H9 (cell line): ENCODE measurements around the gene RAB25. TPM values are rescaled to one million over a fixed set of nuclear protein-coding genes. Genes with fewer than 3 reads are reported as not detected.

Experiments
- DNase-seq: peaks from one replicate; pipeline ENCODE4 v3.0.0-alpha.2; 2017
- H2AFZ ChIP-seq: one replicate; pipeline ENCODE4 v1.6.1; 2013; ENCODE audit warnings: mild to moderate bottlenecking, low read length, control low read depth, moderate library complexity
- H2AK5ac ChIP-seq: 2 replicates; pipeline ENCODE4 v1.6.1; 2013; ENCODE audit warnings: low read length, control low read depth, mixed read lengths; ENCODE audit not compliant: insufficient read length
- H2BK120ac ChIP-seq: one replicate; pipeline ENCODE4 v1.6.1; 2013; ENCODE audit warnings: low read depth, mild to moderate bottlenecking, low read length, control low read depth, inconsistent platforms; ENCODE audit not compliant: poor library complexity, severe bottlenecking
- H2BK12ac ChIP-seq: 2 replicates; pipeline ENCODE4 v1.6.1; 2013; ENCODE audit warnings: low read length, control low read depth, mixed read lengths, low read depth; ENCODE audit not compliant: insufficient read length
- H2BK15ac ChIP-seq: 2 replicates; pipeline ENCODE4 v1.6.1; 2013; ENCODE audit warnings: low read depth, low read length, control low read depth
- H2BK20ac ChIP-seq: one replicate; pipeline ENCODE4 v1.6.1; 2013; ENCODE audit warnings: low read depth, mild to moderate bottlenecking, low read length, control low read depth, inconsistent platforms; ENCODE audit not compliant: poor library complexity, severe bottlenecking
- H2BK5ac ChIP-seq: 2 replicates; pipeline ENCODE4 v1.6.1; 2013; ENCODE audit warnings: low read length, control low read depth, mixed read lengths; ENCODE audit not compliant: insufficient read length
- H3K14ac ChIP-seq: 2 replicates; pipeline ENCODE4 v1.6.1; 2013; ENCODE audit warnings: low read length, control low read depth; ENCODE audit not compliant: insufficient read depth
- H3K18ac ChIP-seq: 2 replicates; pipeline ENCODE4 v1.6.1; 2013; ENCODE audit warnings: low read depth, mild to moderate bottlenecking, mixed read lengths, low read length, control low read depth; ENCODE audit not compliant: insufficient read length
- H3K23ac ChIP-seq: 2 replicates; pipeline ENCODE4 v1.6.1; 2013; ENCODE audit warnings: low read length, control low read depth, mixed read lengths, low read depth; ENCODE audit not compliant: insufficient read length
- H3K23me2 ChIP-seq: 2 replicates; pipeline ENCODE4 v1.6.1; 2013; ENCODE audit warnings: low read depth, mild to moderate bottlenecking, mixed read lengths, low read length, control low read depth; ENCODE audit not compliant: insufficient read length, poor library complexity, severe bottlenecking
- H3K27ac ChIP-seq: 2 replicates; pipeline ENCODE4 v1.5.1; 2013; ENCODE audit warnings: low read length, control low read depth, mixed read lengths, low read depth; ENCODE audit not compliant: insufficient read length
- H3K27me3 ChIP-seq: 2 replicates; pipeline ENCODE4 v1.6.1; 2013; ENCODE audit warnings: low read length, control low read depth, inconsistent platforms; ENCODE audit not compliant: insufficient read depth
- H3K4ac ChIP-seq: 2 replicates; pipeline ENCODE4 v1.6.1; 2013; ENCODE audit warnings: low read depth, mild to moderate bottlenecking, control low read depth, inconsistent platforms, low read length, moderate library complexity
- H3K4me1 ChIP-seq: 2 replicates; pipeline ENCODE4 v1.6.1; 2013; ENCODE audit warnings: low read length, control low read depth, inconsistent platforms; ENCODE audit not compliant: insufficient read depth
- H3K4me2 ChIP-seq: 2 replicates; pipeline ENCODE4 v1.6.1; 2013; ENCODE audit warnings: low read length, control low read depth, mixed read lengths; ENCODE audit not compliant: insufficient read length, insufficient read depth
- H3K56ac ChIP-seq: 2 replicates; pipeline ENCODE4 v1.6.1; 2013; ENCODE audit warnings: low read depth, mild to moderate bottlenecking, mixed read lengths, low read length, control low read depth; ENCODE audit not compliant: insufficient read length
- H3K79me1 ChIP-seq: 2 replicates; pipeline ENCODE4 v1.6.1; 2013; ENCODE audit warnings: low read depth, mild to moderate bottlenecking, moderate library complexity, low read length, control low read depth, inconsistent platforms; ENCODE audit not compliant: insufficient read depth, poor library complexity, severe bottlenecking
- H3K79me2 ChIP-seq: 2 replicates; pipeline ENCODE4 v1.6.1; 2013; ENCODE audit warnings: low read length, control low read depth, inconsistent platforms; ENCODE audit not compliant: insufficient read depth
- H3K9ac ChIP-seq: 2 replicates; pipeline ENCODE4 v1.6.1; 2013; ENCODE audit warnings: low read length, control low read depth, mixed read lengths; ENCODE audit not compliant: insufficient read length; ENCODE audit errors: extremely low read depth
- H3K9me3 ChIP-seq: one replicate; pipeline ENCODE4 v1.6.1; 2013; ENCODE audit warnings: low read depth, low read length, inconsistent platforms; ENCODE audit not compliant: control insufficient read depth
- H3T11ph ChIP-seq: one replicate; pipeline ENCODE4 v1.6.1; 2013; ENCODE audit warnings: mild to moderate bottlenecking, low read length, control low read depth, inconsistent platforms
- H4K20me1 ChIP-seq: one replicate; pipeline ENCODE4 v1.6.1; 2013; ENCODE audit not compliant: control insufficient read depth, insufficient read length, insufficient read depth
- H4K5ac ChIP-seq: 2 replicates; pipeline ENCODE4 v1.6.1; 2013; ENCODE audit warnings: low read depth, mild to moderate bottlenecking, mixed read lengths, low read length, control low read depth; ENCODE audit not compliant: insufficient read length
- H4K8ac ChIP-seq: replicated peaks from 2 replicates; pipeline ENCODE4 v1.6.1; 2013; ENCODE audit warnings: low read length, control low read depth, mixed read lengths, low read depth; ENCODE audit not compliant: insufficient read length
- H4K91ac ChIP-seq: 2 replicates; pipeline ENCODE4 v1.6.1; 2013; ENCODE audit warnings: low read depth, mild to moderate bottlenecking, moderate library complexity, mixed read lengths, low read length, control low read depth; ENCODE audit not compliant: insufficient read length
- H3K27ac Mint-ChIP-seq, 3 experiments: 2 replicates in 2 of 3; 3 replicates in 1 of 3; pipeline ENCODE4 v1.8.0; 2020 to 2021; ENCODE audit warnings: mixed read lengths in 3 of 3, mild to moderate bottlenecking in 1 of 3, moderate library complexity in 1 of 3
- H3K27me3 Mint-ChIP-seq: 2 replicates; pipeline ENCODE4 v1.8.0; 2021; ENCODE audit warnings: low read depth, mild to moderate bottlenecking, moderate library complexity, mixed read lengths
- H3K36me3 Mint-ChIP-seq, 3 experiments: 2 replicates in 2 of 3; 3 replicates in 1 of 3; pipeline ENCODE4 v1.8.0; 2020 to 2021; ENCODE audit warnings: low read depth in 3 of 3, mixed read lengths in 3 of 3; ENCODE audit not compliant: insufficient read depth in 1 of 3
- H3K4me1 Mint-ChIP-seq, 2 experiments: 2 replicates each; pipeline ENCODE4 v1.8.0; 2020; ENCODE audit warnings: mixed read lengths in 2 of 2
- H3K4me3 Mint-ChIP-seq, 2 experiments: 2 replicates in 1 of 2; 3 replicates in 1 of 2; pipeline ENCODE4 v1.8.0; 2020 to 2021; ENCODE audit warnings: mild to moderate bottlenecking in 2 of 2, mixed read lengths in 2 of 2, moderate library complexity in 1 of 2
- H3K9me3 Mint-ChIP-seq, 2 experiments: 2 replicates in 1 of 2; 3 replicates in 1 of 2; pipeline ENCODE4 v1.8.0; 2020; ENCODE audit warnings: mild to moderate bottlenecking in 2 of 2, mixed read lengths in 2 of 2, moderate library complexity in 1 of 2
- WGBS: extraction: QIAGEN DNeasy Blood & Tissue Kit; methylation state at CpG from one replicate; pipeline ENCODE4 v1.1.7; 2013; ENCODE audit warnings: missing lambda C conversion rate, low lambda C conversion rate, mixed read lengths; ENCODE audit not compliant: insufficient read length; ENCODE audit errors: extremely low coverage; 5-methylcytosine and 5-hydroxymethylcytosine counted together
- total RNA-seq: library from RNA; stranded (reverse); gene quantifications from 2 replicates; pipeline ENCODE4 v1.2.1, GENCODE V29; 2021
- TF ChIP-seq, protein P1 (sequence below): fragments of 200-600 bp; sonication (generic); conservative IDR thresholded peaks from 3 replicates; pipeline ENCODE4 v1.8.0; 2021; ENCODE audit warnings: antibody characterized with exemption, mild to moderate bottlenecking

Gene RAB25
- total RNA-seq, 1 experiment from 2014 or later, result 43.1 TPM

DNA sequence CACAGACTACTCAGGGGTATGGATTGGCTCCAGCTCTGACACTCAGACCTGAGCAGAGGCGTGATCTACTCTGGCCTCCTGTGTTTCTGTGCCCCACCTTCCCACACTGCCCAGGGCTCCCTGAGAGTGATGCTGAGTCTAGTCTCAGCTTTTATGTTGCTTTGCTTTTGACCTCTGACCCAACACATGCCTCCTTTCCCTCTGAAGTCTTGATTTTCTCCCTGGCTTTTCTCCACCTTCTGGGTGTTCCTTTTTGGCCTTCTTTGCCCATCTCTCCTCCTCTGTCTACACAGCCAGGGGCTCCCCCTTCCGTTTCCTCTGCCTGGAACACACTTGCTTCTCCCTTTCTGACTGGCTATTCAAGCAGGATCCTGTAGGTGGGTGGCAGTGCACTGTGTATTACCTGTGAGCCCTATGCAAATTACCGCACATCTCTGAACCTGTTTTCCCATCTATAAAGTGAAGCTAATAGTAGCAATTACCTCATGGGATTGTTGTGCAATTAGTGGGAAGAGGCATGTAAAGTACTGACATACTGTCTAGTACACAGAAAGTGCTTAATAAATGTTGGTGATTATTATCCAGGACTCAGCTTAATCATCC, 35.0 kb downstream of the RAB25 start:
- H3K9me3 ChIP-seq, result no peaks in the 10 kb centered on the region
- no peaks in the 10 kb centered on the region for H3K27me3 ChIP-seq
- H3K9ac ChIP-seq, result no peak overlapping the region
- no peak overlapping the region for H2BK5ac ChIP-seq
- no peak overlapping the region for H2BK20ac ChIP-seq
- H2BK15ac ChIP-seq, result no peak overlapping the region
- no peak overlapping the region for H2BK12ac ChIP-seq
- H4K20me1 ChIP-seq, result no peaks in the 10 kb centered on the region
- H4K91ac ChIP-seq, result no peak overlapping the region
- H3K27ac Mint-ChIP-seq, result peak overlapping the region in 2 of 3 experiments; percentile 24 to 73; a peak in 2 of 7 replicates
- no peak overlapping the region for H2BK120ac ChIP-seq
- H3K27ac ChIP-seq, result no peak overlapping the region
- no peak overlapping the region for H2AK5ac ChIP-seq
- H3K14ac ChIP-seq, result no peak overlapping the region
- no peak overlapping the region for H3K4me2 ChIP-seq
- H3K4me1 ChIP-seq, result 0 out of 2 replicates have a peak, but pooled peaks cover 2% of the 10 kb centered on the region
- H3K9me3 Mint-ChIP-seq, result no peaks in the 10 kb centered on the region
- no peak overlapping the region for H3K4ac ChIP-seq
- TF ChIP-seq, protein P1, sequence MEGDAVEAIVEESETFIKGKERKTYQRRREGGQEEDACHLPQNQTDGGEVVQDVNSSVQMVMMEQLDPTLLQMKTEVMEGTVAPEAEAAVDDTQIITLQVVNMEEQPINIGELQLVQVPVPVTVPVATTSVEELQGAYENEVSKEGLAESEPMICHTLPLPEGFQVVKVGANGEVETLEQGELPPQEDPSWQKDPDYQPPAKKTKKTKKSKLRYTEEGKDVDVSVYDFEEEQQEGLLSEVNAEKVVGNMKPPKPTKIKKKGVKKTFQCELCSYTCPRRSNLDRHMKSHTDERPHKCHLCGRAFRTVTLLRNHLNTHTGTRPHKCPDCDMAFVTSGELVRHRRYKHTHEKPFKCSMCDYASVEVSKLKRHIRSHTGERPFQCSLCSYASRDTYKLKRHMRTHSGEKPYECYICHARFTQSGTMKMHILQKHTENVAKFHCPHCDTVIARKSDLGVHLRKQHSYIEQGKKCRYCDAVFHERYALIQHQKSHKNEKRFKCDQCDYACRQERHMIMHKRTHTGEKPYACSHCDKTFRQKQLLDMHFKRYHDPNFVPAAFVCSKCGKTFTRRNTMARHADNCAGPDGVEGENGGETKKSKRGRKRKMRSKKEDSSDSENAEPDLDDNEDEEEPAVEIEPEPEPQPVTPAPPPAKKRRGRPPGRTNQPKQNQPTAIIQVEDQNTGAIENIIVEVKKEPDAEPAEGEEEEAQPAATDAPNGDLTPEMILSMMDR, result no peak
- H3K4me1 Mint-ChIP-seq, result peaks cover 24 to 34% of the 10 kb centered on the region in 2 experiments
- H3K27me3 Mint-ChIP-seq, result no peaks in the 10 kb centered on the region
- H3K79me2 ChIP-seq, result no peaks in the 10 kb centered on the region
- WGBS, result no CpG with 5 or more reads among the region's 3 CpGs
- H4K5ac ChIP-seq, result no peak overlapping the region
- no peaks in the 10 kb centered on the region for H3K23me2 ChIP-seq
- no peak for DNase-seq
- no peak overlapping the region for H3K4me3 Mint-ChIP-seq
- H3K56ac ChIP-seq, result no peak overlapping the region
- H4K8ac ChIP-seq, result no peak overlapping the region
- H3K36me3 Mint-ChIP-seq, result peaks cover 13 to 39% (median 29%) of the 10 kb centered on the region in 3 experiments; a peak in 6 of 7 replicates
- no peak overlapping the region for H3T11ph ChIP-seq
- H2AFZ ChIP-seq, result no peak overlapping the region
- no peak overlapping the region for H3K23ac ChIP-seq
- H3K79me1 ChIP-seq, result no peaks in the 10 kb centered on the region
- H3K18ac ChIP-seq, result no peak overlapping the region
